SIG-M5 (cell line): ENCODE results near the gene COL23A1.

Source experiments
- DNase-seq: peaks from one replicate; lab custom pipeline; 2025; lab: John Stamatoyannopoulos, UW

Gene COL23A1

GRCh38 chr5:178554311-178554710 is 35.9 kb downstream of the COL23A1 start:
- DNase-seq, result no peak

DNA sequence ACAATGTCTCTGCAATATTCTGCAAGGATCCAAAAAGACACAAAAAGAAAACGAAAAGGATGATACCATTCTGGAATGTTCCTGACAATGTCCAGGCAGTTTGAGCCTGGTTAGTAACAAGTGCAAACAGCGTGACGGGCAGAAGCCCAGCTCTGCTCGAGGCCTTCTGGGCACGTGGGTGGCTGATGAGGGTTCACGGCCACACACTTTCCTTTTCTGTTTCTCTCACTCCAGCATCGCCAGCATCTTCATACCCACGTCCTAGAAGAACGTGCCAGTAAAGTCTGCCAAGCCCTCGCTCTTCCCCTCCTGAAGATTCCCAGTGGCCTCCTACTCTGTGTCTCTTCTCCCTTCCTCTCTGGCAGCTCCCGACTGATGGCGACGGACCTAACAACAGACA is 36.7 kb downstream of the COL23A1 start:
- no peak for DNase-seq

DNA sequence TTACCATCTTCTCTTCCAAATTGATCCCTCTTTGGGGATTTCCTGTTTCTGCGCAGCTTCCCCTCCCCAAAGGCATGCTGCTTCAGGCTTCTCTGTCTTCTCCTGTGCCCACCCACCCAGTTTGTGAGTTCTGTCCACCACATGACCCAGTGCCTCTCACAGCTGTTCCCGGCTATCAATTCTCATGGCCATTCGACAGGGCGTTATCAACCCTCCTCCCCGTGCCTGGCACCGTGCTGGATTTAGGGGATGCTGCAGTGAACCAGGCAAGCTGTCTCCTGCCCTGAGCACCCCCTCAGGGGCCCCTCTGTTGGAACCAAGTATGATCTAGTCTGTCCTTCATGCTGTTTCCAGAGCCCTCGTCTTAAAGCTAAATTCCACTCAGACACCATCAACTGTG is 38.7 kb downstream of the COL23A1 start:
- DNase-seq, result no peak

GRCh38 chr5:178551059-178551458 is 39.1 kb downstream of the COL23A1 start:
- no peak for DNase-seq

DNA sequence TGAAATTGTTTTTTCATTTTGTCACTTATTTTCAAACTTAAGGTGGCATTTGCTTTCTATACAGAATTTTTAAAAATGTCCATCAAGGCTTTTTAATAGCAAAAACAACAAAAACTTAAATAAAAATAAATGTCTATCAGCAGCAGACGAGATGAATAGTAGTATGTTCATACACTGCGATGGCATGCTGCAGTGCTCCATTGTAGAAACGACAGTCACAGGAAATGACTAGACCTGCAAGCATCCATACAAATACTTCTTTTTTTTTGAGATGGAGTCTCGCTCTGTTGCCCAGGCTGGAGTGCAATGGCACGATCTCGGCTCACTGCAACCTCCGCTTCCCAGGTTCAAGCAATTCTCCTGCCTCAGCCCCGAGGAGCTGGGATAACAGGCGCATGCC is 41.4 kb downstream of the COL23A1 start:
- DNase-seq, result no peak

DNA sequence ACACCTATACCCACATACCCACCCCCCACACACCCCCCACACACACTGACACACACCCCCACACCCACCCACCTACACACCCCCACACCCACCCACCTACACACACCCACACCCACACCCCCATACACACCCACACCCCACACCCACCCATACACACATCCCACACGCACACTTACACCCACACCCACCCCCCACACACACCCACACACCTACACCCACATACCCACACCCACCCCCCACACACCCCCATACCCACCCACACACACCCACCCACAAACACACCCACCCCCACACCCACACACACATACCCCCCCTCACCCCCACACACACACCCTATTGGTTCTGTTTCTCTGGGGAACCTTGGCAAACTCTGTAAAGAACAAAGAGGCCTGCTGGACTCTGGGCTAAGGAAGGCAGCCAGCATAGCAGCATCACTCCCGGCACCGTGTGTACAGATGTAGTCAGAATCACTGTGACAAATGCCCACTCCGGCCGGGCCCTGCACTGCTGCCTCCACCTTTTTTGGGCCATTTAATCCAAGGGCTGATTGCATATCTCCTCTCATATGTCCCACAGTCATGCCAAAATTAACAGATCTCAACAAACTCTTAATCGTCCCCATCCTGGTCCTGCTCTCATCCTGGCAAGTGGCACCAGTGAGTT is 42.3 kb downstream of the COL23A1 start:
- no peak for DNase-seq

- DNase-seq, result no peak
These were observed 43.0 kb downstream of the COL23A1 start for GRCh38 chr5:178547052-178547666.

DNA sequence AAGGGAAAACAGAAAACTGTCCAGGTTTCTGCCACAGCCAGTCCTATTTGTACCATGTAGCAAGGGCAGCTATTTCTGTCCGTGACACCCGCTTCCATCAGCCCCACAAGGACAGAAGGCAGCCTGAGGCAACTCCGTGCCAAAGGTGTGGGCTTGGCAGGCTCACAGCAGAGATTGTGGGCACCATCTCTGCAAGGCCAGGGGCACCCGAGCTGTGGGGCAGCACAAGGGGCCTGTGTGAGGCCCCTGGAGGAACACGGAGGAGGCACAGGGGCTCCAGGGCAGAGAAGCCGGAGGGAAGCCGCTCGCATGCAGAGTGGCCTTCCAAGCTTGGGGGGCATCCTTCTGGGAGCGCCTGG is 43.5 kb downstream of the COL23A1 start:
- DNase-seq, result no peak

- DNase-seq, result no peak
These were observed 44.1 kb downstream of the COL23A1 start for GRCh38 chr5:178545941-178546674.

GRCh38 chr5:178545176-178545575 is 45.0 kb downstream of the COL23A1 start:
- DNase-seq, result no peak

GRCh38 chr5:178544166-178544834 is 45.9 kb downstream of the COL23A1 start:
- no peak for DNase-seq

- DNase-seq, result no peak
These were observed 47.7 kb downstream of the COL23A1 start for GRCh38 chr5:178542455-178542854.

- no peak for DNase-seq
These were observed 49.7 kb downstream of the COL23A1 start for GRCh38 chr5:178540526-178540925.

- DNase-seq, result peak; percentile 94
These were observed 51.4 kb downstream of the COL23A1 start for GRCh38 chr5:178538741-178539229.

DNA sequence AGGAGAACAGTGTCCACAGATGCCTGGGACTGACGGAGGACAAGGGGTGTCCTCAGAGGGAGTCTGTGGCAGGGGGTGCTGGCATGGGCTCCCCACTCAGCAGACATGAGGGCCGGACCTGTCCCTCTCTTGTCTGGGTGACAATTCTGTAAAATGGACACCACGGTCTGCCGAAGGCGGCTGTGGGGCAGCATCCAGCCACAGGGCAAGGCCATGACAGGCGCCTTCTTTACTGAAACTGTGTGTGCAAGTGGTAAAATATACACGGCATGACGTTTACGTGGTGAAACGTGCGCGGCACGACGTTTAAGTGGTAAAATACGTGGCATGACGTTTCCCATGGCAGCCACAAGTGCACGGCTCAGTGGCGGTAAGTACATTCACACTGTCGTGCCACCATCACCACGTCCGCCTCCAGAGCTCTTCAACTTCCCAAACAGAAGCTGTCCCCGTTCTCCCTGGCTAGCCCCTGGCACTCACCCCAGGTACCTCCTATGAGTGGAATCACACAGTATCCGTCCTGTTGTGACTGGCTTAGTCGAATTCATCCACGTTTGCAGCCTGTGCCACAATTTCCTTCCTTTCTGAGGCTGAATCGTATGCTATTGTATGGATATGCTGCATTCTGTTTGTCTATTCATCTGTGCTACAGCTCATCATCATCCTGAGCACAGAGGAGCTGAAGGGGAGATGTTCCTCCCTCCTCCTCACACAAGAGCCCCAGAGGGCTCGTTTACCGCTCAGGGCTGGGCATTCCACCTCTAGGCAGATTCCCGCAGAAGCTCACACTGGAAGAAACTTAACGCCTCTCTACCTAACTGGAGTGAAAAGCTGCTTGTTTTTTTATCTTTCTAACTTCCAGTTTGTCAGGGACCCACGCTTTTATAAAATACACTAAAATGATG is 52.5 kb downstream of the COL23A1 start:
- DNase-seq, result no peak

DNA sequence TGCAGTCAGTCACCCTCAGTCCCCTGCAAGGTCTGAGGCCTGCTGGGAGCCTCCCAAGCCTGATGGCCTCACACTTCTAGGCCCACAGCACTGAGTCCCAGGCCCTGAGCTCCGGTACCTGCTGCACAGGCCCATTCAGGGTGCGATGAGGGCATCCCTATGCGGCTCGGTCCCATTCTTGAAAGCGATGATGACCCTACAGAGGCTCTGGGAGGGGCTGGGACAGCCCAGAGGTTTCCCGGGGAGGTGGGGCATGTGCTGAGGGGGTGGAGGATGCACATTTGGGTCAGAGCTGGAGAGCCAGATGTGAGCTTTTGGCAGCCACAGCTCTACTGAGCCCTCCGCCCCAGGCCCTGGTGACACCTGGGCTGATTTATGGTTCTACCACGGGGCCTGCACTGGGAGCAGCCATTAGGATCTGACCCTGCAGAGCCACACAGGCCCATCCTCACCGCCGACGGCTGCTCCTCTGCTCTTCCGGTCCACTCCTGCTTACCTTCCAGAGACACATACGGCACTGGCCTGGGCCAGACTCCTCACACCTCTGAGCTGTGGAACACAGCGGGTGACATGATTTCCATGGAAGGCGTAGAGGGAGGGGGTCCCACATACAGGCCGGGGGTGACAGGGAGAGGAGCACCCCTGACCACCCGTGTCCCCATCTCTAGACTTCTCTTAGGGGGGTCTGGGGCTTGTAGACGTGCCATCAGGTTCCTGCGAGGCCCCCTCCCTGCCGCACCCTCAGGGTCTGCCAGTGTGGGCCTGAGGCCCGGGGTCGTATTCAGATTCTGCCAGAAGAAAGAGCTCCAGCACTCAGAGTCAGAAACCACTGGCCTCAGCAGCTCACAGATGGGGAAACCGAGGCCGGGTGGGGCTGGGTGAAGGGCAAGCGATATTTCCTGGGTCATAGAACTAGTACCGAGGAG is 53.4 kb downstream of the COL23A1 start:
- no peak for DNase-seq

DNA sequence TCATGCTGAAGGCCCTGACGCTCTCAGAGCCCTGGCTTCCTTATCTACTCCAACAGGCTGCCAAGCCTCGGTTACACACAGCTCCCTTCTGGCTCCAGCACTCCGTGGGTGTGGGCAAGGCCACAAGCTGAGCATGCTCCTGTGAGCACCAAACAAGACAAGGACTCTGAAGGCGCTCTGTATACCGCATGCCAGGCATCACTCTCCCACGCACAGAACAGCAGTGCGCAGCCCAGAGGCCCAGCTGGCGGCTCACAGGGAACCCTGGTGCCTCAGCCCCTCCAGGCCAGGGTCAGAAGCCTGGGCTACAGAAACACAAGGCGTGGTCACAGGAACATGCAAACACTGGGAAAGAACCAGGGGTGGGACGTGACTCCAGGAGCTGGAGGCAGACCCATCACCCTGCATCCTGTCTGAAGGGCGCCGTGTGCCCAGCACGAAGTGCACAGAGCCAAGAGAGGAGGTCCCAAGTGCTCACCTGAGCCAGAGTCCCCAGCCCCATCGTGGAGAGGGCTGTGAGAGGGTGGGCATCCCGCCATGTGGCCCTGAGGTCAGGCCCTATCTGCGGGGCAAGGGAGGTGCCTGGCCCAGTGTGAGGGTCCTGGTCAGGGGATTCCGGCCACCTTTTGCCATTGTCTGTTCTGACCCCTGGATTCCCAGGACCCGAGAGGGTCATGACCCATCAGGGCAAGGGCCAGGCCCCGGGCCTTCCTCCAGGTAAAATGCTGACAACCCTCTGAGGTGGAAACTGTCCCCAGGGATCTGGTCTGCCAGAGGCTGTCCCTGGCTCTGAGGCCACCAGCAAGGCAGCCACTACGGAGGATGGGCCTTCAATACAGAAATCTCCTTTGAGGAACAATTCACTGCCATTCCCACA is 54.7 kb downstream of the COL23A1 start:
- peak; percentile 40 for DNase-seq

- DNase-seq, result peak; percentile 40
These were observed 57.1 kb downstream of the COL23A1 start for GRCh38 chr5:178533136-178533535.

GRCh38 chr5:178532666-178533065 is 57.5 kb downstream of the COL23A1 start:
- peak; percentile 57 for DNase-seq
